Breast epithelium (tissue), 4 donors: ENCODE measurements around the gene GPR176. TPM values are rescaled to one million over a fixed set of nuclear protein-coding genes. Genes with fewer than 3 reads are reported as not detected.

Experiments used
- DNase-seq, 2 donors: peaks; one replicate each; pipeline ENCODE4 v3.0.0-alpha.2; 2019; ENCODE audit warnings: low spot score in 2 of 2
- H3K27ac ChIP-seq, 2 donors: fragments of 200-600 bp; sonication (generic) in 1 of 2; one replicate each; pipeline ENCODE4 v1.5.1; 2016 to 2019; ENCODE audit warnings: mild to moderate bottlenecking in 1 of 2
- H3K27me3 ChIP-seq, 2 donors: fragments of 200-600 bp; sonication (generic) in 1 of 2; one replicate each; pipeline versions ENCODE4 v1.5.1 to v1.6.0; 2017 to 2019; ENCODE audit warnings: control low read depth in 1 of 2, mild to moderate bottlenecking in 1 of 2
- H3K36me3 ChIP-seq: fragments of 200-600 bp; one replicate; pipeline ENCODE4 v1.5.1; 2019
- H3K4me1 ChIP-seq, 2 donors: fragments of 200-600 bp; sonication (generic); one replicate each; pipeline ENCODE4 v1.5.1; 2016 to 2019; ENCODE audit warnings: control low read depth in 1 of 2
- H3K4me3 ChIP-seq, 3 donors: fragments of 200-600 bp; sonication (generic); 1 replicate in 2 of 3; 2 replicates in 1 of 3; pipeline ENCODE4 v1.5.1; 2016 to 2019; ENCODE audit warnings: mild to moderate bottlenecking in 3 of 3, moderate library complexity in 2 of 3
- H3K9me3 ChIP-seq, 2 donors: fragments of 200-600 bp; sonication (generic) in 1 of 2; one replicate each; pipeline ENCODE4 v1.5.1; 2016 to 2019; ENCODE audit warnings: control low read depth in 1 of 2
- CTCF ChIP-seq, 3 donors: fragments of 450-650 bp; IDR thresholded peaks; one replicate each; pipeline ENCODE4 v1.5.1; 2016 to 2017; ENCODE audit warnings: antibody characterized with exemption in 3 of 3, mild to moderate bottlenecking in 3 of 3, moderate library complexity in 3 of 3
- POLR2A ChIP-seq: fragments of 450-650 bp; IDR thresholded peaks from one replicate; pipeline ENCODE4 v1.6.1; 2016; ENCODE audit warnings: antibody characterized with exemption, mild to moderate bottlenecking, moderate library complexity
- POLR2AphosphoS5 ChIP-seq, 3 donors: sonication (generic); formaldehyde crosslinking; IDR thresholded peaks; one replicate each; pipeline ENCODE4 v1.6.1; 2017; ENCODE audit warnings: antibody characterized with exemption in 3 of 3
- intact Hi-C: fragments of 100-400 bp; cut with DNase I; formaldehyde crosslinking; loops from one replicate; pipeline ENCODE4 v1.15.1; 2023; ENCODE audit warnings: low total_unique reads
- total RNA-seq, 3 donors: library from RNA; depleted of rRNA; stranded (reverse); fragments of >200 nt; gene quantifications; one replicate each; pipeline ENCODE4 v1.1.0, GENCODE V29; 2016

The GPR176 gene
- total RNA-seq, 3 donors from 2014 or later: 4.4 to 12.1 (median 9.4) TPM

DNA sequence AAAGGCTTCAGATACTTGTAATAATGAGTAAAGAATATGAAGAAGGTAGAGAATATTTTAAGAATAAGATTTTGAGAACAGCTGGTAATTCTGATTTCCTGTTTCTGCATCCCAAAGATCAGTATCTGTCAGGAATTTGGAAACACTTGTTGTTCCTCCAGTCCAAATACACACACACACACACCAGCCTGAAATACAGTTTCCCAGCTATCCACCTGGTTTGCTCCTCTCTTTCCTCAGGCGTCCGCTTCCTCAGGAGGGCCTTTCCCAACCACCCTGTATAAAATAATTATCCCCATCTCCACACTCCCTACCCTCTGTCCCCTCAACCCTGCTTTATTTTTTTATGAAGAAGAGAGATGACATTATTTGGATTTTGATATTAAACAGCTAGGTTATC is 135.4 kb downstream of the GPR176 start:
- H3K9me3 ChIP-seq: no peaks in the 10 kb centered on the region
- no peak overlapping the region for H3K27ac ChIP-seq
- no peaks in the 10 kb centered on the region for H3K36me3 ChIP-seq
- peaks cover 0 to 6% of the 10 kb centered on the region in 2 donors for H3K4me1 ChIP-seq
- no peak for TF ChIP-seq POLR2AphosphoS5 (IDR thresholded peaks at IDR 0.05)
- TF ChIP-seq CTCF (IDR thresholded peaks at IDR 0.05): no peak
- TF ChIP-seq POLR2A: no peak
- H3K27me3 ChIP-seq: no peaks in the 10 kb centered on the region
- intact Hi-C loops: no loop called here
- H3K4me3 ChIP-seq: no peak overlapping the region
- DNase-seq: no peak

GRCh38 chr15:39784125-39784524 is 135.9 kb downstream of the GPR176 start:
- Histone ChIP-seq H3K4me1 (peaks cover 0 to 6% of the 10 kb centered on the region in 2 donors), H3K36me3 (no peaks in the 10 kb centered on the region), H3K27ac (peak overlapping the region; percentile 79 to 94), H3K4me3 (no peak overlapping the region), H3K9me3 (no peaks in the 10 kb centered on the region), H3K27me3 (no peaks in the 10 kb centered on the region)
- no peak for DNase-seq
- intact Hi-C loops: no loop called here
- TF ChIP-seq CTCF (IDR thresholded peaks at IDR 0.05) (no peak), POLR2AphosphoS5 (IDR thresholded peaks at IDR 0.05) (no peak), POLR2A (no peak)

GRCh38 chr15:39783244-39783820 is 136.7 kb downstream of the GPR176 start:
- H3K27ac ChIP-seq: peak overlapping the region; percentile 79 to 94
- H3K4me1 ChIP-seq: peaks cover 0 to 6% of the 10 kb centered on the region in 2 donors
- intact Hi-C loops: no loop called here
- no peaks in the 10 kb centered on the region for H3K9me3 ChIP-seq
- H3K36me3 ChIP-seq: no peaks in the 10 kb centered on the region
- H3K27me3 ChIP-seq: no peaks in the 10 kb centered on the region
- no peak for DNase-seq
- TF ChIP-seq POLR2A (no peak), CTCF (IDR thresholded peaks at IDR 0.05) (no peak), POLR2AphosphoS5 (IDR thresholded peaks at IDR 0.05) (no peak)
- H3K4me3 ChIP-seq: peak overlapping the region; percentile 63 to 95 (median 76)

DNA sequence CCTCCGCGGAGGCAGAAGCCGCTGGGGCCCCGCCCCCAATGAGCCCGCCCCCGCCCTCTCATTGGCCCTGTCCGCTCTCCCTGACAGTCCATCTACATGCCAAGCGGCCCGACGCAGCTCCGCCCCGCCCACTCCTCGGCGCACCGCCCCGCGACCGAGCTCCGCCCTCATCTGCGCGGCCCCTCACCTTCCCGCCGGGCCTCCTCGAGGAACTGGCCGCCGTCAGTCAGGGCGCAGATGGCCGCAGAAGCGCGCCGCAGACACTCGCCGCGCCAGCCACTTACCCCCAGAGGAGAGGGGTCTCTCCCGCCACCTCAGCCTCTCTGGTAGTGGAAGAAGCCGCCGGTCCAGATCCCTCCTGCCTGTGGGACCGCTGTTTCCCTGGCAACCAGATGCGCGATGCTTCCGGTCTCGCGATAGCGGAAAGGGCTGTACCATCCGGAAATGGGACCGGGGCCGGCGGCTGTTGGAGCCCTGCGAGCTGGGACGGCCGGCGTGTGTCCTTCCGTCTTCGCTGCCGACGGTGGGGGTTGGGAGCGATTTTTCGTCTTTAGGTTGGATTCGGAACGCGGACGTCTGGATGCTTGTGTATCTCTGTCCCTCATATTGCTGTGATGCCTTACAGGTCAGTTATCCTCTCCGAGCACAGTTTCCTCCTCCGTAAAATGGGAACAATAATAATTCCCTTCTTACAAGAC is 137.5 kb downstream of the GPR176 start, which contains the start of gene FSIP1:
Gene FSIP1, minus strand, starts transcription at position 401 of the 698 bp plus-strand sequence. CDS start 6,317 bp downstream, outside the sequence.
- Histone ChIP-seq H3K4me1 (peaks cover 0 to 6% of the 10 kb centered on the region in 2 donors), H3K9me3 (no peaks in the 10 kb centered on the region), H3K27ac (peak within 1 kb of the TSS; percentile 79 to 94), H3K4me3 (peak within 1 kb of the TSS; percentile 63 to 95 (median 76)), H3K27me3 (no peaks in the 10 kb centered on the region), H3K36me3 (no peaks in the 10 kb centered on the region)
- TF ChIP-seq POLR2A (no peak), POLR2AphosphoS5 (IDR thresholded peaks at IDR 0.05) (peak; percentile 73 to 87 (median 87)), CTCF (IDR thresholded peaks at IDR 0.05) (peak in 1 of 3 donors; percentile 12)
- intact Hi-C loops: no loop called here
- peak; percentile 93 to 95 for DNase-seq

DNA sequence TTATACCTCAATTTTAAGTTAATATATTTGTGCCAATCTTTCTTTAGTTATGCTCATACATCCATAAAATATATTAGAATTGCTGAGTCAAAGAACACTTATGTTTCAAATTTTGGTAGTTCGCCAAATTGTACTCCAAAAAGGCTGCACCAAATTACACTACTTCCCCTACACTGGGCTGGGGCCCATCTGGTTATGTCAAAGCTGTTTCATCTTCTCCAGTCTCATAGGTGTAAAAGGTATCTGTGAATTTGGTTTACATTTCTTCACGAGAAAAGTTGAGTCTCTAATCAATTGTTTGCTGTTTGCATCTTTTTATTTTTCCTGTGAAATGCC is 138.1 kb downstream of the GPR176 start:
- no peak for TF ChIP-seq POLR2A
- TF ChIP-seq POLR2AphosphoS5 (IDR thresholded peaks at IDR 0.05): no peak
- no peak for TF ChIP-seq CTCF (IDR thresholded peaks at IDR 0.05)
- peak overlapping the region; percentile 63 to 95 (median 76) for H3K4me3 ChIP-seq
- no peaks in the 10 kb centered on the region for H3K36me3 ChIP-seq
- H3K9me3 ChIP-seq: no peaks in the 10 kb centered on the region
- peak overlapping the region; percentile 79 to 94 for H3K27ac ChIP-seq
- intact Hi-C loops: no loop called here
- H3K27me3 ChIP-seq: no peaks in the 10 kb centered on the region
- DNase-seq: no peak
- peaks cover 0 to 6% of the 10 kb centered on the region in 2 donors for H3K4me1 ChIP-seq
